GM21515 (cell line): ENCODE measurements around the gene TPO.
"Not testable (repeated sequence)": the region's sequence is repeated elsewhere in the genome, so short reads cannot be mapped to it uniquely, and the experiment has no call there.

Source experiments
- ATAC-seq: cut with Tn5 transposase; IDR thresholded peaks from one replicate; pipeline ENCODE4 v1.9.1; 2021; ENCODE audit not compliant: unreplicated experiment

Gene TPO

DNA sequence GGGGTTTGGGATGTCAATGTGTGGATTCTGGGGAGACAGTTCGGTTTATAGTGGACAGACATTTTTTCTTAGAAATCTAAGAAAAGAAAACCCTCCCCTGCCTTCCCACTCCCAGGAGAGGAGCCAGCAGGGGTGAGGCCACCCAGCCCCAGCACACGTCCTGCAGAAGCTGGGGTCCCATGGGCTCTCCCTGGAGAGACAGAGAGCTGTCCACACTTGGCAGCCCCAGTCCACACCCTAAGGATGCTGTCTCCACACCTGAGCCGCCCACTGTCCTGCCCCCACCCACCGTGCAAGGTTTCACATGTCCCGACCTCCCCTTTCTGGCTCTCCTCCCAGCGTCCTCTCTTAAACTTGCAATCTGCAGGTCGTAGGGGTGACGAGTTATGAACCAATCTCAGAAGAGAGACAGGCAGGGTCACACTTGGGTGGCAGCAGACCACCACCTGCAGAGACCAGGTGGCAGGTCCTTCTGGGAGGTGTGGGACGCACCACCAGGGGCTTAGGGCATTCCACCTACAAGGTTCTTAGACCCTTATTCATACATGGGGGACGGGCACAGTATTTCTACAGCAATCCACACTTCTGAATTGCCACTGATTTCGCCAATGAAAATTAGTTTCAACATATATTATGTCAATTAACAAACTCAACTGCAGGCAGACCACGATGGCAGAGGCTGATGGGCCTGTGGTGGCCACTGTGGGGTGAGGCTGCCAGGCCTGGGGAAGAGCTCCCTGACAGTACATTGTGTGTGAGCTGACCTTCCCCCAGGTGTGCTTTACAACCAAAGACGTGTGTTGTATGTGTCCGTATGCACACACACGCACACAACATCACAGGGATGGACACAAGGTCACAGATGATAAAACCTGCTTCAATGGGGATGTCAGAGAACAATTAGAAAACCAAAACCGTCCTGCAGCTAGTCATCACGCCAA, 158.5 kb downstream of the TPO start:
- ATAC-seq: no peak

- no peak for ATAC-seq
Measured at GRCh38 chr2:1572638-1573037, 159.4 kb downstream of the TPO start.

- no peak for ATAC-seq
Measured at GRCh38 chr2:1577846-1578245, 164.6 kb downstream of the TPO start.

DNA sequence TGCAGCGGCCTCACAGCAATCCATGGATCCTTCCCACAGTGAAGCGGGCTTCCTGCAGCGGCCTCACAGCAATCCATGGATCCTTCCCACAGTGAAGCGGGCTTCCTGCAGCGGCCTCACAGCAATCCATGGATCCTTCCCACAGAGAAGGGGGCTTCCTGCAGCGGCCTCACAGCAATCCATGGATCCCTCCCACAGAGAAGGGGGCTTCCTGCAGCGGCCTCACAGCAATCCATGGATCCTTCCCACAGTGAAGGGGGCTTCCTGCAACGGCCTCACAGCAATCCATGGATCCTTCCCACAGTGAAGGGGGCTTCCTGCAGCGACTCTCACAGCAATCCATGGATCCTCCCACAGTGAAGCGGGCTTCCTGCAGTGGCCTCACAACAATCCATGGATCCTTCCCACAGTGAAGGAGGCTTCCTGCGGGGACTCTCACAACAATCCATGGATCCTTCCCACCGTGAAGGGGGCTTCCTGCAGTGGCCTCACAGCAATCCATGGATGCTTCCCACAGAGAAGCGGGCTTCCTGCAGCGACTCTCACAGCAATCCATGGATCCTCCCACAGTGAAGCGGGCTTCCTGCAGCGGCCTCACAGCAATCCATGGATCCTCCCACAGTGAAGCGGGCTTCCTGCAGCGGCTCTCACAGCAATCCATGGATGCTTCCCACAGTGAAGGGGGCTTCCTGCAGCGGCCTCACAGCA, 168.1 kb downstream of the TPO start:
- ATAC-seq: not testable (repeated sequence)

GRCh38 chr2:1581965-1582625, 168.8 kb downstream of the TPO start:
- ATAC-seq: no peak

GRCh38 chr2:1582891-1583341, 169.7 kb downstream of the TPO start:
- ATAC-seq: no peak

GRCh38 chr2:1584051-1584531, 170.8 kb downstream of the TPO start:
- no peak for ATAC-seq

GRCh38 chr2:1584691-1585485, 171.6 kb downstream of the TPO start:
- ATAC-seq: no peak

DNA sequence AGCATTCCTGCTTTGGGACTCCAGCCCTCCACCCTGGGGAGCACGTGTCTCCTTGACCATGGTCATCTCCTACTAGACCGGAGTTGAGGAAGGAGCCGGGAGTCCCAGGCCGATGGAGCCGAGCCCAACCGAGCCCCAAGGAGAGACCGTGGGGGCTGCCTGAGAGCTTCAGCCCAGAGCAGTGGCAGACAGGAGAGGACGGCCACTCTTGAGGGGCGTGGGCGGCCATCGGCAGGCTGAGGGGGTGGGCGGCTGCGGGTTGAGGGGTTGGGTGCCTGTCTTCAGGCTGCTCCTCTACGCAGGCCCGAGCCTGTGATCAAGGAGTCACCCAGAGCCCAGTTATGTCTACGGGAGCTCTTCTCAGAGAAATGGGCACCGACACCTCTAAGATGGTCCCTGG, 172.4 kb downstream of the TPO start:
- ATAC-seq: no peak

DNA sequence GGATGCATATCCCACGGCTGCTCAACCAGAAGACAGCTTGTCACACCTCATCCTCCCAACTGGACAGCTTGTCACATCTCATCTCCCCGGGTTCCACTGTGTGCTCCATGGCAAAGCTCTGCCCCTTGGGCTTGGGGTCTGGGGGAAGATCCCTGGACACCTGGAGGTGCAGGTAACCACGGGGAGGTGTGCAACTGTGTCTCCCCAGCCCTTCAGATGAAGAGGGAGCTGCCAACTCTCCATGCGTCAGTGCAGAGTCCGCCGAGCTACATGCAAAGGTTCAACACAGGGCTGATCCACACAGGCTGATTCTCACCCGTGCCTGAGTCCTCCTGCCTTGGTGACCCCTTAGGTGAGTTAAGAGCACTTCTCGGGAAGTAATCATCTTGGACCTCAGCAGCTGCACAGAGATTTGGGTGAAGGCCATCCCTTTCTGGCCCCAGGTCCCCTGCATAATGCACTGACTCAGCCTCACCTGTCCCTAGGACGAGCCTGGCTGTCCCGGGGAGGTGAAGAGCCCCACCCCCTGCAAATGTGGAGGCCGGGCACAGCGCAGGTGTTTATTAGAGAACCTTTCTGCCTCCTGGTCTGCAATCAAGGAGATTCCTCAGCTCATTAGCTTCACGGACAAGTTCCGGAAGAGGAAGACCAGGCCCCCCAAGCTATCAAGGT, 173.1 kb downstream of the TPO start:
- ATAC-seq: no peak

GRCh38 chr2:1586923-1587840, 173.9 kb downstream of the TPO start:
- ATAC-seq: no peak

DNA sequence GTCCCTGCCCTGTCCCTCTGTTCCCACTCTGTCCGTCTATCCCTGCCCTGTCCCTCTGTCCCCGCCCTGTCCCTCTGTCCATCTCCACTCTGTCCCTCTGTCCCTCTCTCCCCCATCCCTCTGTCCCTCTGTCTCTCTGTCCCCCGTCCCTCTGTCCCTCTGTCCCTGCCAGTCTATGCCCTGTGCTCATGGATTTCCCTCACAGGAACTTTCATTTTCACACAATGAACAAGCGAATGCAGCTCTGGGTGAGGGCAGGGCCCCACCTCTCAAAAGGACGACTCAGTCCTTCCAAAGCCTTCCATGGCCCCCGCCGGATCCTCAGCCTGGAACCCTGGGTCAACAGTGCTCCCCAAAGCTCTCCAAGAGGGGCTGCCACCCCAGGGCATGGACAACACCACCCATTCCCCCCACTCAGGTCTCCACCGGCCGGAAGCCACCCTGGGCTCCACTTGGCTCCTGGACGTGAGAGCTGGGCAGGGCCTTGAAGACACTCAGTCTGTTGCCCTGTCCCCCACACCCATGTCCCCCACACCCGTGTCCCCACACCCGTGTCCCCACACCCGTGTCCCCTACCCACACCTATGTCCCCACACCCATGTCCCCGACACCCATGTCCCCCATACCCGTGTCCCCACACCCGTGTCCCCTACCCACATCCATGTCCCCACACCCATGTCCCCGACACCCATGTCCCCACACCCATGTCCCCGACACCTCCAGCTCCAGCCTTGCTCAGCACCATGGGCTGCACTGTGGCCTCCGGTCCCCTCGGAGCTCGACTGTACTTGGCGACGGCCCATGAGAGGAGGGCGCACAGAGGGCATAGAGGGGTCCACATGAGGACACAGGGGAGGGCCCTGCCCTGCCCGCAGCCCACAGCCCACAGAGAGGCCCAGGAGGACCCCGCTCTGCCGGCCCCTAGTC, 175.1 kb downstream of the TPO start:
- no peak for ATAC-seq

GRCh38 chr2:1588978-1589621, 175.8 kb downstream of the TPO start:
- ATAC-seq: no peak

- ATAC-seq: no peak
Measured at GRCh38 chr2:1590596-1591460, 177.6 kb downstream of the TPO start.

GRCh38 chr2:1591461-1591770, 178.2 kb downstream of the TPO start:
- ATAC-seq: no peak
